ENCODE measurements around the gene TAF5L.
"Not testable (repeated sequence)": the region's sequence is repeated elsewhere in the genome, so short reads cannot be mapped to it uniquely, and the experiment has no call there.

TAF5L gene

DNA sequence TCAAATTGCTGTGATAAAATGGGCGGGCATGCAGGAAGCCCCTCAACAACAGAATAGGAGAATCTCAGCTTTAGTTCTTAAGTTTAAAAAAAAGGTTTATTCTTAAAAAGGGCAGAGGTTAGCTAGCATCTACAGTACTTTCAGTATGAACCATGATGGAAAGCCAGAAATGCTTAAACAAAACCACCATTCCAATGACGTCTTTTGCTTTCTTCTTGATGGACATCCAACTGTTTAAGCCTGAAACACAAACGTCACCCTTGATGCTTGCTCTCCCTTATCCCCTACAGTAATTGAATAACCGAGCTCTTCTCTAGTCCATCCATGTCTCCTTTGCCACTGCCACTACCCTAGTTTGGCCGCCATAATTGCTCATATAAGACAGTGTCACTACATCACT is 25.7 kb downstream of the TAF5L start:
- no peak for DNase-seq

DNA sequence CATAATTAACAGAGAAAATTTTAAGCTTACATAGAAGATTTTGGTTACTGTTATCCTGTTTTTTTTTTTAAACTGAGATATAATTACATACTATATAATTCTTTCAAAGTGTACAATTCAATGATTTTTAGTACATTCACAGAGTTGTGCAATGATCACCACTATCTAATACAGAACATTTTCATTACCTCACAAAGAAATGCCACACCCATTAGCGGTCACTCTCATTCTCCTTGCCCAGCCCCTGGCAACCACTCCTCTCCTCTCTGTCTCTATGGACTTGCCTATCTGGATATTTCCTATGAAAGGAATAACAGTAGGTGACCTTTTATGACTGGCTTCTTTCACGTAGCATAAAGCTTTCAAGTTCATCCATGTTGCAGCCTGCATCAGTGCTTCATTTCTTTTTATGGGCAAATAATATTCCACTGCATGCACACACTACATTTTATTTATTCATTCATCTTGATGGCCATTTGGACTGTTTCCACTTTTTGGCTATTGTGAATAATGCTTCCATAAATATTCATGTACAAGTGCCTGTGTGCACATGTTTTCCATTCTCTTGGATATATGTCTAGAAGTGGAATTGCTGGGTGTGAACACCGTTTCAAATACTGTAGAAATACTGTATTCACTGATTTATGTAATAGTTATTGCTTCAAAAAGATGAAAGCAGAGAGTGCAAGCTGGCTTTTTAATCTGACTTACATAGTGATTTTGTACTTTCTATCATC is 26.5 kb downstream of the TAF5L start:
- no peak for DNase-seq

- no peak for DNase-seq
These were observed 28.0 kb downstream of the TAF5L start for GRCh38 chr1:229597877-229598276.

DNA sequence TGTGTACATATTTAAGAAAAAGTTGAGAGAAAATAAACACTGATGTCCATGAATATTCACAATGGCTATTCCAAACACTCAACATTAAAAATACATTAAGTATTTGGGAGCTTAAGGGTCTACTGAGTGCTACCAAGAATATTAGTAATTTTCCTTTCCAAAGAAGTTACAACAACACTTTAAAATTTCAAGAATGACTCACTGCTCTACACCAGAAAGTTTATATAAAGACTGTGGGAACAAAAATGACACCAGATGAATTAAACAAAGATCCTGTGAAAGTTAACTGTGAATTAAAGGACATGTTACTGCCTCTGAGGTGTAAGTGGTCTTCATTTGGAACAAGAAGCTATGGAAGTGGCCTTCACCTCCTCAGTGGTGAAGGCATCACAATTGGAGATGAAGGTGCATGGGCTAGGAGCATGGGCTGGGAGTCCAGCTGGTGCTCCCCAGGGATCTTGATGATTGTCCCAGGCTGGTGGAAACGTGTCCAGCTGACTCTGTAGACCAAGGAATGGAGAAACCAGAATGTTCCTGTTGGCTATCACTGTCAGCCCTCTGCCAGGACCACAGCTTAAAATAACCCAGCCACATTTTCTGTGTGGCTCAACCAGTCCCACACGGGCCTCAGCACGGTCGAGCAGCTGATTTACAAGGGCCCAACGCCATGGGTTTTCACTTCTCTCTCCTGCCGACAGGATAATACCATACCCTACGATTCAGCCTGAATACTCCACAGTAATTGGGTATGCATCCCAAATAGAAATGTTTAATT is 28.8 kb downstream of the TAF5L start:
- DNase-seq: no peak

DNA sequence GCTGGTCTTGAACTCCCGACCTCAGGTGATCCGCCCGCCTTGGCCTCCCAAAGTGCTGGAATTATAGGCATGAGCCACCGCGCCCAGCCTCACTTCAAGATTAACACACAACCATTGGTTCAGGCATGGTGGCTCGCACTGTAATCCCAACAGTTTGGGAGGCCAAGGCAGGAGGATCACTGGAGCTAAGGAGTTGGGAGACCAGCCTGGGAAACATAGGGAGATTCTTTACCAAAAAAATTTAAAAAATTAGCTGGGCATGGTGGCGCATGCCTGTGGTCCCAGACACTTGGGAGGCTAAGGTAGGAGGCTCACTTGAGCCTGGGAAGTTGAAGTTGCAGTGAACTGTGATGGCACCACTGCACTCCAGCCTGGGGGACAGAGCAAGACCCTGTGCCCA is 30.0 kb downstream of the TAF5L start:
- not testable (repeated sequence) for DNase-seq

DNA sequence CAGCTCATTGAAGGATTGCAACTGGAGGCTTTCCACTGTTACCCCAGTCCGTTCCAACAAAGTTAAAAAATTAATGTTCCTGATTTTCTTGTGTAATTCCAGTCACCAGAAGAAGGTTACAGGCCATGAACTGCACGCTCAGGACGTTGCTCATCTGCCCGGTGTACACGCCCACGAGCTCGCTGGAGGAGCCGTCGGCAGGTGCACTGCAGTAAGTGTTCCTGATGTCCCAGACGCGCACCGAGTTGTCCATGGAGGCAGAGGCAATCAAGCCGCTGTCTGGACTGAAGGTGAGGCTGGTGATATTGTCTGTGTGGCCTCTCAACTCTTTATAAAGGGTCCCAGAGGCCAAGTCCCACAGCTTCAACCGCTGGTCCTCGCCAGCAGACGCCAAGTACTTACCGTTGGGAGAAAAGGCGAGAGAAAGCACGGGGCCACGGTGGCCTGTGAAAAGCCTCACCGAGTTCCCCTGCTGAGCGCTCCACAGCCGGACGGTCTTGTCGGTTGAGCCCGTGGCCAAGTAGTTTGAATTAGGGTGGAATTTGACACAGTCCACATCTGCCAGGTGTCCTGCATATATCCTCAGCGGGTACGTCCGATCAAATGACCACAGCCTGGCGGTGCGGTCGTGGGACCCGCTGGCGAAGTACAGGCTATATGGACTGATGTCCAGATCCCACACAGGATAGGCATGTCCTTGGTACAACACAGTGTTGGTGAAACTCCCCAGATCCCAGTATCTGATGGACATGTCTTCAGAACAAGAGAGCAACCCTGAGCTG is 31.5 kb downstream of the TAF5L start:
- no peak for DNase-seq

- no peak for DNase-seq
These were observed 32.1 kb downstream of the TAF5L start for GRCh38 chr1:229593800-229594199.

DNA sequence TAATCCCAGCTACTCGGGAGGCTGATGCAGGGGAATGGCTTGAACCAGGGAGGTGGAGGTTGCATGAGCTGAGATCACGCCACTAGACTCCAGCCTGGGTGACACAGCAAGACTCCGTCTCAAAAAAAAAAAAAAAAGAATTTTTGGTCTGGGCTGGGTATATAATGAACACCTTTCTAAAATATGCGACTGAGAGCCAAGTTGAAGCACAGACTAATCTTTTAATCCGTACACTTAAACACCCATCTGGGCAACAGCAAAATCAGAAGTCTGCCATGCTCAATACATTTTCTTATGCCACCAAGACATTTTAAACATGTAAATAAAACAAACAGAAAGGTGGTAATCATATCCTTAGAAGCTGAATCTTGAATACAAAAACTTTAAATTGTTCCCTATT is 35.8 kb downstream of the TAF5L start:
- no peak for DNase-seq

GRCh38 chr1:229585338-229585737 is 40.6 kb downstream of the TAF5L start:
- no peak for DNase-seq

GRCh38 chr1:229582715-229583114 is 43.2 kb downstream of the TAF5L start:
- DNase-seq: no peak

DNA sequence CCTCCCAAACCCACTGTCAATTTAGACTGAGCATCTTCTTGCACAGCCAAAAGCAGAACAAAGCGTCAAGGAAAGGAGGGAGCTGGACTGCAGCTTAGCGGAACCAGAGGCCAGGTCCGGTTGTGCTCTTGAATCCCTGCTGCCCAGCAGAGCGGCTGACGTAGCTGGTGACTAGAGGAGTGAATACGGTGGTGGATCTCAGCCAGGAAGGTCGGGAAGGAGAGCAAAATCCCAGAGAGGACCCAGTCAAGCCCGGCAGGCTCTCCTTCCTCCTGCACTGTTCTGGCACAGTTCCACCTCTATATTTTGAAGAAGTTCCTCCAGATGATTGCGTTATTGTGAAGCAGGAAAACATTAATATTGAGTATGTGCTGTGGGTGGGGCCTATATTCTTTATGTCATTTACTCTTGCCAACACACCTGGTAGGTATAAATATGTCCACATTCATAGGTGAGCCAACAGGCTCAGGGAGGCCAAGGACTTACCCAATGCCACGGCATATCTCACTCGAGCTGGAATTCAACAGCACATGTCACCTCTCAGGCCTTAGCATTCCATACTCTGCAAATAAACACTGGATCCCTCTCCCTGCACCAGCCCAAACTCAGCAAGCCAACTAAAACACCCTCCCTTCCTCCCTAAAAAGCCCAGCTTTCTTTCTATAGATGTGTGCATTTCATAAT is 43.8 kb downstream of the TAF5L start:
- DNase-seq: no peak

DNA sequence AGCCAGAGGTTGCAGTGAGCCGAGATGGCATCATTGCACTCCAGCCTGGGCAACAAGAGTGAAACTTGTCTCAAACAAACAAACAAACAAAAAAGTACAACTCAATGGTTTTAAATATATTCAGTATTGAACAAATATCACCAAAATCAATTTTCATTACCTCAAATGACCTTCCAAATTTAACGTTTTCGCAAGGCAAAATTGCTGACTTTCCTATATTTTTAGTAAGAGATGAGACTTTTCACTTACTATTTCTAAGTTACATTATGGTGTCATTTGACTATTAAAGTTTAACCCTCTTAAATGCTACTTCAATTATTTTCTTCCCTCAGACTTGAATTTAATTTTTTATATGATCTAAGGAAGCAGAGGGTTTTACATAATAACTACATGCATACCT is 44.4 kb downstream of the TAF5L start:
- DNase-seq: no peak

DNA sequence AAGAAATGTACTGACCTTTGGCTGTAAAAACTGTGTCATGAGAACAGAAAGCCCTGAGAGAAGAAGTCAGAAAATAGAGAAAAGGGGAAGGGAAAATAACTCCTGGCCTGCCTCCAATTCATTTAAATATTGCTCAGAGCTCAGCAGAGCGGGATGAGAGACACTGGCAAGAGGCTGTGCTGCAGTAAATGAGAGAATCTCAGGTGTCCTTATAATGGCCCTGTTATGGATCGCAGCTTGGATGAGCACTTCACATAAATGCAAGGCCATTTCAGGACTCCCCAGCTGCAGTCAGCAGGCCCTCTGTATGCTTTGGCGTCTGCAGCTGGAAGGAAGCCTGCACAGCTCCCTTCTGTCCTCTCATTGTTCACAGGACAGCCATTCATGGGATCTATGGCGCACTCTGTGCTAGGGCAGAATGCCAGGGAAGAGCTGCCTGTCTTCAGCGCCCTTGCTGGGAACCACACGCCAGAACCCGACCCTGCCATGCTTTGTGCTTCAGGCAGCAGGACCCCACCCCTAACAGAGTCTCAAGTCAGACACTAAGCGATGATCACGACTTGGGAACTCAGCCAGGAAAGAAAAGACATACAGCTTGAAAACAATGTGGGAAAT is 46.8 kb downstream of the TAF5L start:
- no peak for DNase-seq

- no peak for DNase-seq
These were observed 47.5 kb downstream of the TAF5L start for GRCh38 chr1:229578168-229579058.

- no peak for DNase-seq
These were observed 51.1 kb downstream of the TAF5L start for GRCh38 chr1:229574679-229575442.

DNA sequence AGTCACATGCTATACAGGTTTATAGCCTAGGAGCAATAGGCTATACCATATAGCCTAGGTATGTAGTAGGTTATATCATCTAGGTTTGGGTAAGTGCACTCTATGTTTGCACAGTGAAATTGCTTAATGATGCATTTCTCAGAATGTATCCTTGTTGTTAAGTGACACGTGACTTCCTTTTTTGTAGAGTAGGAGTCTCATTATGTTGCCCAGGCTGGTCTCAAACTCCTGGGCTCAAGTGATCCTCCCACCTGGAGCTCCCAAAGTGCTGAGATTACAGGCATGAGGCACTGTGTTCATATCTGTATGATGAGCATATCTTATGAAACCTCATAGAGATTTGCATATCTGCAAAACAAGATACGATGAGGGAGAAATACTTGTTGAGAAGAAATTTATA is 53.6 kb downstream of the TAF5L start:
- no peak for DNase-seq

DNA sequence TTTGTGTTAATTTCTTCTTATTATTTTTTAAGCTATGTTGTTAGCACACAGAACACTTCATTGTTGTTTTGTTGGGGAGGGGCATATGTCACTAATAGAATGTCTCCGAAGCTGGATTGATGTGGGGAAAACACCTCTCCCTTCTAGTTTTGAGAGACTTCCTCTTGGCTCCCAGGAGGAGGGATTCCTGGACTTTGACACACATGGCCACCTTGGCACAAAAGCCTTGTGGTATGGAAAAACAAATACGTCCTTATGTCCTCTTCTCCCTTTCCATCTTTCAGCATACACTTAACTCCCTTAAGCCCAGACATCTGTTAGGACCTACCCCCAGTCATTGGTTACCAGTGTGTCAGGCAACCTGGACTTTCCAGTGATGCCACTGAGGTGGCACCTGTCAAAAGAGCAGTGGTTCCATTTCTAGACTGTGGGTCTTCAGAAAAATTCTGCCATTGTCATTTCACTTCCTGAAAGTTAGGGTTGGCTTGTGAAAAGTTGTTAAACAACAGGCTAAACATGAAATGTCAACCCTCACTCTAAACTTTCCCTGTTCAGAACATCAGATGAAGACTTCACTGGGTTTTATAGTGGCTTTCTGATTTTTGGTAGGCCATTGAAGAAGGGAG is 54.9 kb downstream of the TAF5L start:
- DNase-seq: no peak

- no peak for DNase-seq
These were observed 55.6 kb downstream of the TAF5L start for GRCh38 chr1:229570305-229570704.

DNA sequence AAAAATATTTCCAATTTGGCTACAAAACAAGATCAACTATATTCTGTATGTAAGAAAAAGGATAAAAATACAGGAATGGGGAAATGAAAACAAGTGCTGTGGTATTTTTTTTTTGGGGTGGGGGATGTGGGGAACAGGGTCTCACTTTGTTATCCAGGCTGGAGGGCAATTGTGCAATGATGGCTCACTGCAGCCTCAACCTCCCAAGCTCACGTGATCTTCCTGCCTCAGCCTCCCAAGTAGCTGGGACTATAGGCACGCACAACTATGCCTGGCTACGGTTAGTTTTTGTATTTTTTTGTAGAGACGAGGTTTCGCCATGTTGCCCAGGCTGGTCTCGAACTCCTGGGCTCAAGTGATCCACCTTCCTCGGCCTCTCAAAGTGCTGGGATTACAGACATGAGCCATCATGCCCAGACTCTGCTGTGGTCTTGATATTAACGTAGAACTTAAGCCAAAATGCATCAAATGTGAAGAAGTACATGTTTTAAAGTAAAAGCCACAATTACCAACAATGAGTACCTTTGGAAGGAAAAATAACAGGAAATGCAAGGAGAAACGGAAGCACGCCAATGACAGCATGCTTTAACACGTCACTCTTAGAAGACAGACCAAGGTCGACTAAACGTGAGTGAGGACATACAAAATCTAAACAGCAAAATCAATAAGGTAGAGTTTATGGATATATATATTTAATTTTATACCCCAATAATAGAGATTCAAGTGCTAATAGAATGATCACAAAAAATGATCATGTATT is 58.6 kb downstream of the TAF5L start:
- no peak for DNase-seq

DNA sequence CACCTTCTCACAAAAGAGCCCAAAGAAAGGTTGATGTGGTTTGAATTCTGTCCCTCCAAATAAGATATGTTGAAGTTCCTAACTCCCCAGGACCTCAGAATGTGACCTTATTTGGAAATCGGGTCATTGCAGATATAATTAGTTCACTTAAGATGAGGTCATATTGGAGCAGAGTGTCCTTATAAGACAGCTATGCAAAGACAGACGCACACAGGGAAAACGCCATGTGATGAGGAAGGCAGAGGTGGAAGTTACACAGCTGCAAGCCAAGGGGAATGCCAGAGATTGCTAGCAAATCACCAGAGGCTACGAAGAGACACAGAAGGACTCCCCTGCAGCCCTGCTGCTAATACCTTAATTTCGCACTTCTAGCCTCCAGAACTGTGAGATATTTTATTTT is 62.2 kb downstream of the TAF5L start:
- no peak for DNase-seq

Measured in stimulated activated naive CD4-positive, alpha-beta T cell treated with Interleukin-2 at 50 U/mL for 16 hours (primary cell).